Measurements from ENCODE around the gene EMSY.

The EMSY gene

DNA sequence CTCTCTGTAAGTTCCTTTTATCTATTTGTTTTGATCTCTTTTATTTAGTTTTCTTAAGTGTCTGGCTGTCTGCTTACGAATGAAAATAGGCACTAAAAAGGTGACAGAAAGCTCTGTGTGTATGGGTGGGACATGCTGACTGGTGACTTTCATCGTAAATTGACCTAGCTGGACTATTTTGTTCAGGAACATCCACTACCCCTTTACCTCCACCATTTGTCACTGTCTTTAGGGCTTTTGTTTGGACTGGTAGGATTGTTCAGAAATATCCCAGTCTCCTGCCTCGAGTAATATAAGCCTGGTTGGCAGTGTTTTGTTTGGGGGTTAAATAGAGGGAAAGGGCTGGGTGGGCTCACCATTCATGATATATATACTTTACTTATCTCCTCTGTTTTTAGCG is 20.9 kb downstream of the EMSY start:
- no peak overlapping the region for H3K4me3 ChIP-seq (ENCODE audit: low read depth, low read length)
- no peak for DNase-seq (ENCODE audit: low read depth, low spot score)
- in situ Hi-C loops (cut with HindIII; ENCODE audit: low sequenced_read_pairs) = no loop called here
- no peak for TF ChIP-seq CTCF (IDR thresholded peaks at IDR 0.05; ENCODE audit: low read depth, low read length)

DNA sequence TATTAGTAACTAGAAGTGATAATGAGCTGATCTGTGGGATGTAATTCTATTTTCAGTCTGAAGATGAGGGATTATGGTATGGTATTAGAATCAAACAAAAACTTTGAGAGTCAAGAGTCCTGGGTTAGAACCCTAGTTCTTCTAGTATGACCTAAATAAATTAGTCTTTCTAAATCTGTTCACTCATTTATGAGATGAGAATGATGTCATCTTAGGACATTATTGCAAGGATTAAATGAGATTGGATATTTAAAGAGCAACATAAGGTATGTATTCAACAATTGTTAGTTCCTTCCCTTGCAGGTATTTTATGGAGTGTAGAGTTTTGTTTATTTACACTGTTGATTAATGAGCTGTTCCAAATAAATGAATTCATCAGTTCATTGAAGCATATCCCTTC is 21.8 kb downstream of the EMSY start:
- in situ Hi-C loops (cut with HindIII; ENCODE audit: low sequenced_read_pairs) = no loop called here
- DNase-seq (ENCODE audit: low read depth, low spot score) = no peak
- TF ChIP-seq CTCF (IDR thresholded peaks at IDR 0.05; ENCODE audit: low read depth, low read length) = no peak
- H3K4me3 ChIP-seq (ENCODE audit: low read depth, low read length) = no peak overlapping the region

DNA sequence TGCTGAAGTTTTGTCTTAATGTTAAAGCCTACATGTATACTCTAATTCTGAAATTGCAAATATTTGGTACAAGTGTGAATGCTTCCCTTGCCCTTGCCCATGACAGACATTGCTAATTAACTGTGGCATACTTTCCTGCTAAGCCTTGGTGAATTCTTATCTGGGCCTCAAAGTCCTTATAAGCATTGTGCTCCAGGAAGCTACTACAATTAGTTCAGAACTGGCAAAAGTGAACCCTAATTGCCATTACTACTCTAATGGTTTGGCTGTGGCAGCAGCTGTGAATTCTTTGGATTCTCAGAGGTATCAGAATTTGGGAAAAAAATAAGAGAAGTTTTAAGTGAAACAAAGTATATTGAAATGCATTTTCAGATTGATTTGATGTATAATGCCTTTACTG is 24.3 kb downstream of the EMSY start:
- DNase-seq (ENCODE audit: low read depth, low spot score) = no peak
- H3K4me3 ChIP-seq (ENCODE audit: low read depth, low read length) = no peak overlapping the region
- in situ Hi-C loops (cut with HindIII; ENCODE audit: low sequenced_read_pairs) = no loop called here
- no peak for TF ChIP-seq CTCF (IDR thresholded peaks at IDR 0.05; ENCODE audit: low read depth, low read length)

DNA sequence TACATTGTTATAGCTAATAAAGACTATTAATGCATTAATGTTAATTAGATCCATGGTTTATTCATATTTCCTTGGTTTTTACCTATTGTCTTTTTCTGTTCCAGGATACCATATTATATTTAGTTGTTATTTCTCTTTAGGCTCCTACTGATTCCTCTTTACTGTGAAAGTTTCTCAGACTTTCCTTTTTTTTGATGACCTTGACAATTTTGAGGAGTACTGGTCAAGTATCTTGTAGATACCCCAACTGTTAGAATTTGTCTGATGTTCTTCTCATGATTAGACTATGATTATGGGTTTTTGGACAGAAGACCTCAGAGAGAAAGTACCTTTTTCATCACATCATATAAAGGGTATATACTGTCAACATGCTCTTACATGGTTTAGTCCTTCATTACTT is 26.6 kb downstream of the EMSY start:
- no peak for DNase-seq (ENCODE audit: low read depth, low spot score)
- H3K4me3 ChIP-seq (ENCODE audit: low read depth, low read length) = no peak overlapping the region
- TF ChIP-seq CTCF (IDR thresholded peaks at IDR 0.05; ENCODE audit: low read depth, low read length) = no peak
- in situ Hi-C loops (cut with HindIII; ENCODE audit: low sequenced_read_pairs) = no loop called here

- TF ChIP-seq CTCF (IDR thresholded peaks at IDR 0.05; ENCODE audit: low read depth, low read length) = no peak
- DNase-seq (ENCODE audit: low read depth, low spot score) = no peak
- in situ Hi-C loops (cut with HindIII; ENCODE audit: low sequenced_read_pairs) = no loop called here
Measured at GRCh38 chr11:76480241-76480640, 35.4 kb downstream of the EMSY start.

GRCh38 chr11:76491644-76492043 is 46.8 kb downstream of the EMSY start:
- in situ Hi-C loops (cut with HindIII; ENCODE audit: low sequenced_read_pairs) = no loop called here
- TF ChIP-seq CTCF (IDR thresholded peaks at IDR 0.05; ENCODE audit: low read depth, low read length) = no peak
- H3K4me3 ChIP-seq (ENCODE audit: low read depth, low read length) = no peak overlapping the region
- DNase-seq (ENCODE audit: low read depth, low spot score) = no peak

More at GRCh38 chr11:76480241-76480640, 35.4 kb downstream of the EMSY start:
- no peak overlapping the region for H3K4me3 ChIP-seq (ENCODE audit: low read depth, low read length)

DNA sequence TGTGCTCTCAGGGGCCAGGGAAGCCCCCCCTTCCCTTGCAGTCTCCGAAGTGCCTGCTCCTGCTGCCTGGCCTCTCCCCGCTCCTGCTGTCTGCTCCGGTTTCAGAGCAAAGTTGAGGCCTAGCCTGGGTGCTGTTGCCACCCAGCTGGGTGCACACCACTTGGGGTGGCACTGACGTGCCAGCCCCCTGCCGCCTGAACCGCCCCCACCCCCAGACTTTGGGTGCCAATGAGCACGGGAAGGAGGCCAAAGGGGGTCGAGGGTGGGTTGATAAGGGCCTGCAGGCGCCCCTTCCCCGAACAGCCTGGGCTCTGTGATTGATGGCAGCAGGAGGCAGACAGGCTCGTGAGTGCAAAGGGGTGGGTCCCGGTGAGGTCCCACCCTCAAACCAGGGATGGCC is 48.2 kb downstream of the EMSY start:
- DNase-seq (ENCODE audit: low read depth, low spot score) = no peak
- in situ Hi-C loops (cut with HindIII; ENCODE audit: low sequenced_read_pairs) = no loop called here

More for the DNA sequence above, 48.2 kb downstream of the EMSY start:
- H3K4me3 ChIP-seq (ENCODE audit: low read depth, low read length) = no peak overlapping the region
- TF ChIP-seq CTCF (IDR thresholded peaks at IDR 0.05; ENCODE audit: low read depth, low read length) = no peak
